Hepatocyte (in vitro differentiated cells): Measurements from ENCODE around the gene PHLDB1. TPM values are rescaled to one million over a fixed set of nuclear protein-coding genes. Genes with fewer than 3 reads are reported as not detected.
"Not testable (repeated sequence)": the region's sequence is repeated elsewhere in the genome, so short reads cannot be mapped to it uniquely, and the experiment has no call there.

ENCODE experiments used
- DNase-seq: peaks from one replicate; pipeline ENCODE4 v3.0.0-alpha.2; 2016; ENCODE audit warnings: low spot score
- H2AFZ ChIP-seq: fragments of 200-600 bp; sonication (generic); 2 replicates; pipeline ENCODE4 v1.6.0; 2016; ENCODE audit warnings: antibody characterized with exemption, mild to moderate bottlenecking
- H3K27ac ChIP-seq: fragments of 200-600 bp; sonication (generic); 2 replicates; pipeline ENCODE4 v1.5.1; 2016; ENCODE audit warnings: mild to moderate bottlenecking
- H3K27me3 ChIP-seq: fragments of 200-600 bp; sonication (generic); 2 replicates; pipeline ENCODE4 v1.6.1; 2016
- H3K36me3 ChIP-seq: fragments of 200-600 bp; sonication (generic); replicated peaks from 2 replicates; pipeline ENCODE4 v1.5.1; 2016; ENCODE audit warnings: low read depth; ENCODE audit not compliant: insufficient read depth
- H3K4me1 ChIP-seq: fragments of 200-600 bp; sonication (generic); 2 replicates; pipeline ENCODE4 v1.5.1; 2016; ENCODE audit warnings: mild to moderate bottlenecking, moderate library complexity; ENCODE audit not compliant: insufficient read depth
- H3K4me2 ChIP-seq: fragments of 200-600 bp; sonication (generic); 2 replicates; pipeline ENCODE4 v1.6.0; 2016
- H3K4me3 ChIP-seq: fragments of 200-600 bp; sonication (generic); 2 replicates; pipeline ENCODE4 v1.5.1; 2016; ENCODE audit warnings: mild to moderate bottlenecking
- H3K79me2 ChIP-seq: fragments of 200-600 bp; sonication (generic); 2 replicates; pipeline ENCODE4 v1.6.0; 2017; ENCODE audit warnings: mild to moderate bottlenecking
- H3K9me2 ChIP-seq: fragments of 200-600 bp; sonication (generic); replicated peaks from 2 replicates; pipeline ENCODE4 v1.6.0; 2017; ENCODE audit warnings: mild to moderate bottlenecking; ENCODE audit not compliant: insufficient read depth
- H3K9me3 ChIP-seq: fragments of 200-600 bp; sonication (generic); 2 replicates; pipeline ENCODE4 v1.5.1; 2016; ENCODE audit warnings: low read depth, mild to moderate bottlenecking
- H4K20me1 ChIP-seq: fragments of 200-600 bp; sonication (generic); 2 replicates; pipeline ENCODE4 v1.6.0; 2016; ENCODE audit warnings: mild to moderate bottlenecking; ENCODE audit not compliant: insufficient read depth, poor library complexity, severe bottlenecking
- CTCF ChIP-seq: fragments of 200-600 bp; sonication (generic); IDR thresholded peaks from 2 replicates; pipeline ENCODE4 v1.5.1; 2016; ENCODE audit warnings: antibody characterized with exemption, mild to moderate bottlenecking; ENCODE audit not compliant: poor library complexity
- EZH2 ChIP-seq: fragments of 200-600 bp; sonication (generic); IDR thresholded peaks from 2 replicates; pipeline ENCODE4 v1.6.1; 2016; ENCODE audit warnings: antibody characterized with exemption, mild to moderate bottlenecking, borderline replicate concordance
- EZH2phosphoT487 ChIP-seq: fragments of 200-600 bp; sonication (generic); IDR thresholded peaks from one replicate; pipeline ENCODE4 v1.6.1; 2018; ENCODE audit warnings: antibody characterized with exemption, mild to moderate bottlenecking, low read depth, moderate library complexity; ENCODE audit not compliant: unreplicated experiment, severe bottlenecking
- WGBS: methylation state at CpG from one replicate; pipeline ENCODE4 v1.1.6; 2016; ENCODE audit warnings: low lambda C conversion rate; ENCODE audit errors: missing lambda C conversion rate; 5-methylcytosine and 5-hydroxymethylcytosine counted together
- polyA plus RNA-seq: library from polyadenylated mRNA; unstranded; fragments of >200 nt; fragmentation: Nextera tagmentation; extraction: Ambion mirVana; gene quantifications from 2 replicates; pipeline ENCODE4 v1.2.1, GENCODE V29; 2016
- total RNA-seq: library from RNA; depleted of rRNA; stranded (reverse); fragments of >200 nt; gene quantifications from 2 replicates; pipeline ENCODE4 v1.2.3, GENCODE V29; 2014

PHLDB1 gene
- total and polyA plus RNA-seq, 2 experiments from 2014 or later: 51.8 to 71.1 TPM

- peak overlapping the region; percentile 19 for H3K4me3 ChIP-seq
- peak overlapping the region; percentile 99 for H3K4me2 ChIP-seq
- H4K20me1 ChIP-seq: no peaks in the 10 kb centered on the region
- no peaks in the 10 kb centered on the region for H3K36me3 ChIP-seq
- H3K9me2 ChIP-seq: no peaks in the 10 kb centered on the region
- H3K9me3 ChIP-seq: no peaks in the 10 kb centered on the region
- TF ChIP-seq EZH2phosphoT487: no peak
- peak; percentile 89 for TF ChIP-seq CTCF
- TF ChIP-seq EZH2: peak; percentile 5
- H3K27me3 ChIP-seq: peaks cover 23% of the 10 kb centered on the region
- peak; percentile 92 for DNase-seq
- H3K4me1 ChIP-seq: peaks cover 69% of the 10 kb centered on the region
- no peak overlapping the region for H3K27ac ChIP-seq
- WGBS: 8% methylated on average over 32 of the region's 54 CpGs
- H3K79me2 ChIP-seq: peaks cover 3% of the 10 kb centered on the region
- peak overlapping the region; percentile 25 for H2AFZ ChIP-seq
These were observed 3.5 kb downstream of the PHLDB1 start for GRCh38 chr11:118610773-118611432.

- not testable (repeated sequence) for H3K36me3 ChIP-seq, H3K9me3 ChIP-seq, H3K4me3 ChIP-seq, DNase-seq, H2AFZ ChIP-seq, H3K9me2 ChIP-seq, H4K20me1 ChIP-seq, H3K27ac ChIP-seq, H3K79me2 ChIP-seq
- 80% methylated on average over 19 of the region's 19 CpGs for WGBS
- peaks cover 23% of the 10 kb centered on the region for H3K27me3 ChIP-seq
- H3K4me1 ChIP-seq: peaks cover 67% of the 10 kb centered on the region
- peak overlapping the region; percentile 99 for H3K4me2 ChIP-seq
These were observed 4.0 kb downstream of the PHLDB1 start for GRCh38 chr11:118611433-118611795.

GRCh38 chr11:118612378-118612777, 5.0 kb downstream of the PHLDB1 start:
- no peaks in the 10 kb centered on the region for H3K9me3 ChIP-seq
- H3K27ac ChIP-seq: peak overlapping the region; percentile 2
- peaks cover 61% of the 10 kb centered on the region for H3K4me1 ChIP-seq
- no peak for DNase-seq
- no peak for TF ChIP-seq EZH2phosphoT487
- no peak for TF ChIP-seq CTCF
- TF ChIP-seq EZH2: no peak
- H3K36me3 ChIP-seq: no peaks in the 10 kb centered on the region
- H3K79me2 ChIP-seq: peaks cover 3% of the 10 kb centered on the region
- H3K27me3 ChIP-seq: peaks cover 23% of the 10 kb centered on the region
- peak overlapping the region; percentile 39 for H3K4me2 ChIP-seq
- no peak overlapping the region for H2AFZ ChIP-seq
- no peak overlapping the region for H3K4me3 ChIP-seq
- H4K20me1 ChIP-seq: no peaks in the 10 kb centered on the region
- H3K9me2 ChIP-seq: no peaks in the 10 kb centered on the region
- WGBS: 69% methylated on average over 7 of the region's 7 CpGs

- H3K27me3 ChIP-seq: peaks cover 13% of the 10 kb centered on the region
- H3K36me3 ChIP-seq: no peaks in the 10 kb centered on the region
- DNase-seq: no peak
- H3K4me1 ChIP-seq: peaks cover 66% of the 10 kb centered on the region
- no peaks in the 10 kb centered on the region for H4K20me1 ChIP-seq
- H3K9me2 ChIP-seq: no peaks in the 10 kb centered on the region
- H3K27ac ChIP-seq: no peak overlapping the region
- H3K79me2 ChIP-seq: no peaks in the 10 kb centered on the region
- TF ChIP-seq CTCF (no peak), EZH2phosphoT487 (no peak), EZH2 (no peak)
- H3K9me3 ChIP-seq: no peaks in the 10 kb centered on the region
- 79% methylated on average over 7 of the region's 7 CpGs for WGBS
- H3K4me2 ChIP-seq: no peak overlapping the region
- H3K4me3 ChIP-seq: no peak overlapping the region
- no peak overlapping the region for H2AFZ ChIP-seq
These were observed 7.1 kb downstream of the PHLDB1 start for GRCh38 chr11:118614511-118614910.
